ENCODE measurements around the gene KHDRBS1. TPM values are rescaled to one million over a fixed set of nuclear protein-coding genes. Genes with fewer than 3 reads are reported as not detected.
"Not testable (repeated sequence)": the region's sequence is repeated elsewhere in the genome, so short reads cannot be mapped to it uniquely, and the experiment has no call there.

The KHDRBS1 gene
- total RNA-seq, 2 donors from 2014 or later: 36.6 to 37.1 TPM

DNA sequence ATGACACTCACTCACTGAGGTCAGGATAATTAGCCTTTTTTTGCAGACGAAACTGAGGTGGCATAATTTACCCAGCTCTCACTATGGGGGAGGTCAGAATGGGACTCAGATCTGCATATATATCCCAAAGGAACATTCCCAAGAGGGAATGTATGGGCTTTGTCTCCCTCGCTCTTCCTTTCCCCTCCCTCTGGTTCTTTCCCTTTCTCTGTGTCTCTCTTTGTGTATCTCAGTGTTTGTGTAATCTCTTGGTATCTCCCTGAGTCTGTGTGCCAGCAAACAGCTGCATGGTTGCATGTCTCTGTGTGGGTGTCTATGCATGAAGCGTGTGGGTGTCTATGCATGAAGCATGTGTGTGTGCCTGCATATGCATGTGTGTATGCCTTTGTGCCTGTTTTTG, 63.8 kb downstream of the KHDRBS1 start:
- Histone ChIP-seq H3K27ac (no peak overlapping the region), H3K4me1 (peaks cover 7% of the 10 kb centered on the region)

DNA sequence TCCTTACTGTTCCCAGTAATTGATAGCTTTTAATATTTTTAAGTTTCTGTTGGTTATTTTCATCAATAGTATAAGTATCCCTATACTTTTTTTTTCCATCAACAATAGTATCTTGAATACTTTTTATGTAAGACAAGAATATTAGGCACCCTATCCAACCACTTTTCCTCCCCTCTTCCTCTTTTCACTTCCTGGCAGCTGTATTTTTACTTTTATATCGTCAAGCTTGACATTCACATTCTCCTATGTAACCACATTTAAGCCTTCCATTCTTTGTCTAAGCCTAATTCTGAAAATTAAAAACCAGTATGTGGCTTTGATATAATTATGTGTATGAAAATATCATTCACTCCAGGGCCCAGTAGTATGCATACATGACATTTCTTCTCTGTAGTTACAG, 68.4 kb downstream of the KHDRBS1 start:
- Histone ChIP-seq H3K27ac (no peak overlapping the region), H3K4me1 (no peaks in the 10 kb centered on the region), H3K36me3 (replicated peaks in 1 of 2; ENCODE audit: insufficient read depth in 1 of 2, low read depth in 2 of 2) (no peaks in the 10 kb centered on the region), H3K9me3 (no peaks in the 10 kb centered on the region), H3K27me3 (no peaks in the 10 kb centered on the region), H3K4me3 (no peak overlapping the region)
- intact Hi-C loops (cut with DNase I): no loop called here
- 69 to 80% methylated on average over 1 of the region's 1 CpG for WGBS, 2 donors
- ATAC-seq (no peak), DNase-seq (no peak)
- TF ChIP-seq, protein P1, sequence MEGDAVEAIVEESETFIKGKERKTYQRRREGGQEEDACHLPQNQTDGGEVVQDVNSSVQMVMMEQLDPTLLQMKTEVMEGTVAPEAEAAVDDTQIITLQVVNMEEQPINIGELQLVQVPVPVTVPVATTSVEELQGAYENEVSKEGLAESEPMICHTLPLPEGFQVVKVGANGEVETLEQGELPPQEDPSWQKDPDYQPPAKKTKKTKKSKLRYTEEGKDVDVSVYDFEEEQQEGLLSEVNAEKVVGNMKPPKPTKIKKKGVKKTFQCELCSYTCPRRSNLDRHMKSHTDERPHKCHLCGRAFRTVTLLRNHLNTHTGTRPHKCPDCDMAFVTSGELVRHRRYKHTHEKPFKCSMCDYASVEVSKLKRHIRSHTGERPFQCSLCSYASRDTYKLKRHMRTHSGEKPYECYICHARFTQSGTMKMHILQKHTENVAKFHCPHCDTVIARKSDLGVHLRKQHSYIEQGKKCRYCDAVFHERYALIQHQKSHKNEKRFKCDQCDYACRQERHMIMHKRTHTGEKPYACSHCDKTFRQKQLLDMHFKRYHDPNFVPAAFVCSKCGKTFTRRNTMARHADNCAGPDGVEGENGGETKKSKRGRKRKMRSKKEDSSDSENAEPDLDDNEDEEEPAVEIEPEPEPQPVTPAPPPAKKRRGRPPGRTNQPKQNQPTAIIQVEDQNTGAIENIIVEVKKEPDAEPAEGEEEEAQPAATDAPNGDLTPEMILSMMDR (IDR thresholded peaks at IDR 0.05): no peak
- no peak for TF ChIP-seq POLR2A (IDR thresholded peaks at IDR 0.05)

More for the DNA sequence above, 63.8 kb downstream of the KHDRBS1 start:
- Histone ChIP-seq H3K27me3 (no peaks in the 10 kb centered on the region), H3K9me3 (no peaks in the 10 kb centered on the region), H3K4me3 (no peak overlapping the region), H3K36me3 (replicated peaks in 1 of 2; ENCODE audit: insufficient read depth in 1 of 2, low read depth in 2 of 2) (peaks cover 0 to 2% of the 10 kb centered on the region in 2 donors)
- TF ChIP-seq POLR2A (IDR thresholded peaks at IDR 0.05): no peak
- TF ChIP-seq, protein P1 (IDR thresholded peaks at IDR 0.05): no peak
- DNase-seq: no peak
- ATAC-seq: no peak
- intact Hi-C loops (cut with DNase I): no loop called here
- WGBS, 2 donors: 66 to 75% methylated on average over 3 of the region's 3 CpGs

DNA sequence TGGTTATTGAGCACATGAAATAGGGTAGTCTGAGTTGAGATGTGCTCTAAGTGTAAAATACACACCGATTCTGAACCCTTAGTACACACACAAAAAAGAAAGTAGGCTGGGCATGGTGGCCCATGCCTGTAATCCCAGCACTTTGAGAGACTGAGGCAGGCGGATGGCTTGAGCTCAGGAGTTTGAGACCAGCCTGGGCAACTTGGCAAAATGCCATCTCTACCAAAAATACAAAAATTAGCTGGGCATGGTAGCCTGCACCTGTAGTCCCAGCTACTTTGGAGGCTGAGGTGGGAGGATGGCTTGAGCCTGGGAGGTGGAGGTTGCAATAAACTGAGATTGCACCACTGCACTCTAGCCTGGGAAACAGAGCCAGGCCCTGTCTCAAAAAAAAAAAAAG, 72.7 kb downstream of the KHDRBS1 start:
- H3K9me3 ChIP-seq; H3K36me3 ChIP-seq (replicated peaks in 1 of 2; ENCODE audit: insufficient read depth in 1 of 2, low read depth in 2 of 2); H3K27me3 ChIP-seq; DNase-seq; intact Hi-C loops (cut with DNase I); H3K27ac ChIP-seq; ATAC-seq; H3K4me3 ChIP-seq; H3K4me1 ChIP-seq: not testable (repeated sequence)
- 96% methylated on average over 2 of the region's 2 CpGs; no CpG with 5 or more reads in 1 of the 2 donors for WGBS, 2 donors

DNA sequence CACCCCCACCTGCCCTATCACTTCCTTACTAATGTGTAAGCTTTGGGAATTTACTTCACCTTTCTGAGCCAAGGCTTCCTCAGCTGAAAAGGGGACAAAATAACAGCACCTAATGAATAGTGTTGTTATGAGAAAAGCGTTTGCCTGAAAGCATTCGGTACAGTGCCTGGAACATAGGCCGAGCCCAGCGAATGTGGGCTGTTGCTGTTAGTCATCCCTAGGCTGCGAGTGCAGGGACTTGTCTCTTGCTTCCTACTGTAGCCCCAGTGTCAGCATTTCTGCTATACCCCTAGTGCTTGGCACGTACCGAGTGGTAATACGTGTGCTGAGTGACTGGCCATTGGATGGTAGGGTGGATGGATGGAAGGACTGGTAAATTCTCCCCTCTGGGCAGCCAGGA, 77.5 kb downstream of the KHDRBS1 start:
- DNase-seq (no peak), ATAC-seq (no peak)
- TF ChIP-seq POLR2A (IDR thresholded peaks at IDR 0.05): no peak
- TF ChIP-seq, protein P1 (IDR thresholded peaks at IDR 0.05): no peak
- Histone ChIP-seq H3K27ac (no peak overlapping the region), H3K9me3 (no peaks in the 10 kb centered on the region), H3K4me3 (no peak overlapping the region), H3K4me1 (no peaks in the 10 kb centered on the region), H3K36me3 (replicated peaks in 1 of 2; ENCODE audit: insufficient read depth in 1 of 2, low read depth in 2 of 2) (peaks cover 0 to 2% of the 10 kb centered on the region in 2 donors), H3K27me3 (no peaks in the 10 kb centered on the region)
- intact Hi-C loops (cut with DNase I): no loop called here
- WGBS, 2 donors: 89 to 96% methylated on average over 6 to 8 of the region's 8 CpGs

DNA sequence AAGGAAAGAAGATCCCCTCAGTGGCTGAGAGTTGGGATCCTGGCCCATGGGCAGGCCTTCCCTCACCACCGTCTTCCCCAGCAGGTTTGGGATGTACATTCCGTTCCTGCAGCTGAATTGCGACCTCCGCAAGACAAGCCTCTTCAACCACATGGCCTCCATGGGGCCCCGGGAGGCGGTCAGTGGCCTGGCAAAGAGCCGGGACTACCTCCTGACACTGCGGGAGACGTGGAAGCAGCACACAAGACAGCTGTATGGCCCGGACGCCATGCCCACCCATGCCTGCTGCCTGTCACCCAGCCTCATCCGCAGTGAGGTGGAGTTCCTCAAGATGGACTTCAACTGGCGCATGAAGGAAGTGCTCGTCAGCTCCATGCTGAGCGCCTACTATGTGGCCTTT, 77.9 kb downstream of the KHDRBS1 start:
- Histone ChIP-seq H3K4me1 (no peaks in the 10 kb centered on the region), H3K9me3 (no peaks in the 10 kb centered on the region), H3K36me3 (replicated peaks in 1 of 2; ENCODE audit: insufficient read depth in 1 of 2, low read depth in 2 of 2) (peaks cover 0 to 2% of the 10 kb centered on the region in 2 donors), H3K27me3 (no peaks in the 10 kb centered on the region), H3K4me3 (no peak overlapping the region), H3K27ac (no peak overlapping the region)
- no peak for DNase-seq
- 91 to 96% methylated on average over 9 to 15 of the region's 15 CpGs for WGBS, 2 donors
- TF ChIP-seq, protein P1 (IDR thresholded peaks at IDR 0.05): no peak
- no peak for TF ChIP-seq POLR2A (IDR thresholded peaks at IDR 0.05)
- intact Hi-C loops (cut with DNase I): no loop called here
- ATAC-seq: no peak

Small RNA genes lying within 50 kb of the gene (microRNA-seq; reads per million reads assigned to microRNA genes)
- 0 reads per million in 2 donors for gene MIR5585 (ENCODE audit: borderline number of aligned reads in 2 of 2, borderline replicate concordance in 2 of 2)

Small RNA genes lying within 50 kb of the gene (small RNA-seq; reads per million reads assigned to genes)
- gene MIR5585 (not detected), gene RF00017 (not detected)

Other genes with a start within 250 kb of the KHDRBS1 start
- gene ADGRB2, start 249.5 kb upstream of the KHDRBS1 start, total RNA-seq: 1 to 10 TPM in 1 of 2 donors, under 1 TPM in 1; 0.26 to 3.0 TPM
- gene SPOCD1, start 197.8 kb upstream of the KHDRBS1 start, total RNA-seq: under 1 TPM in 1 of 2 donors, not detected in 1; 0.26 TPM
- 100 to 1,000 TPM in 1 of 2 donors, 10 to 100 TPM in 1; 79.6 to 103 TPM for gene PTP4A2, start 75.5 kb upstream of the KHDRBS1 start, total RNA-seq
- 10 to 100 TPM in 1 of 2 donors, 1 to 10 TPM in 1; 4.4 to 10.2 TPM for gene TMEM39B, start 59.1 kb downstream of the KHDRBS1 start, total RNA-seq
- gene KPNA6, start 94.2 kb downstream of the KHDRBS1 start, total RNA-seq: 10 to 100 TPM; 15.8 to 20.5 TPM
- 10 to 100 TPM; 20.0 to 23.4 TPM for gene TXLNA, start 165.8 kb downstream of the KHDRBS1 start, total RNA-seq
- gene CCDC28B, start 186.7 kb downstream of the KHDRBS1 start, total RNA-seq: 1 to 10 TPM; 2.9 to 3.6 TPM
- 1 to 10 TPM; 1.8 to 5.3 TPM for gene IQCC, start 191.8 kb downstream of the KHDRBS1 start, total RNA-seq
- not detected for gene DCDC2B, start 195.2 kb downstream of the KHDRBS1 start, total RNA-seq
- gene TMEM234, start 208.5 kb downstream of the KHDRBS1 start, total RNA-seq: 10 to 100 TPM; 16.3 to 20.8 TPM
- 10 to 100 TPM; 69.5 to 81.7 TPM for gene EIF3I, start 208.5 kb downstream of the KHDRBS1 start, total RNA-seq
- 1 to 10 TPM in 1 of 2 donors, not detected in 1; 4.9 TPM for gene FAM167B, start 233.4 kb downstream of the KHDRBS1 start, total RNA-seq
- gene LCK, start 237.4 kb downstream of the KHDRBS1 start, total RNA-seq: 1 to 10 TPM in 1 of 2 donors, not detected in 1; 1.6 TPM

Data from body of pancreas (tissue), 4 donors.